Measurements from ENCODE around the gene TACC3. TPM values are rescaled to one million over a fixed set of nuclear protein-coding genes. Genes with fewer than 3 reads are reported as not detected.
A peak's percentile ranks its signal among the peaks of the same experiment; 100 is the strongest.

The TACC3 gene
- total and polyA plus RNA-seq, 3 experiments from 2014 or later = 45.5 to 129 (median 124) TPM

- no peak for DNase-seq
- Histone ChIP-seq H3K9me3 (ENCODE audit: low read length) (no peaks in the 10 kb centered on the region), H3K27me3 (ENCODE audit: insufficient read depth, low read length, poor library complexity, severe bottlenecking) (no peaks in the 10 kb centered on the region), H3K4me1 (ENCODE audit: insufficient read depth, low read length) (no peaks in the 10 kb centered on the region), H3K36me3 (ENCODE audit: insufficient read depth, low read length) (no peaks in the 10 kb centered on the region), H3K27ac (ENCODE audit: low read depth, low read length) (no peak overlapping the region), H3K4me3 (ENCODE audit: low read length) (no peak overlapping the region)
- no peaks in the 10 kb centered on the region for H3K9me3 Mint-ChIP-seq
- H3K4me3 Mint-ChIP-seq = no peak overlapping the region
- CTCF ChIA-PET = interaction anchor here (2.2 kb wide), 1 partner anchor 139 kb away, joined by 11 read pairs; no protein-coding TSS in a partner anchor
- peaks cover 4 to 10% of the 10 kb centered on the region in 2 donors for H3K27me3 Mint-ChIP-seq
- H3K27ac Mint-ChIP-seq = no peak overlapping the region
- POLR2A ChIA-PET = no interaction called here
- peaks cover 0 to 3% (median 0%) of the 10 kb centered on the region in 3 donors for H3K4me1 Mint-ChIP-seq
- H3K36me3 Mint-ChIP-seq = no peaks in the 10 kb centered on the region
Observed at GRCh38 chr4:1760521-1761071, 39.3 kb downstream of the TACC3 start.

GRCh38 chr4:1761130-1761689, 39.9 kb downstream of the TACC3 start:
- peaks cover 4 to 11% of the 10 kb centered on the region in 2 donors for H3K27me3 Mint-ChIP-seq
- ChIA-PET POLR2A (no interaction called here), CTCF (interaction anchor here (2.2 kb wide), 1 partner anchor 138 kb away, joined by 11 read pairs; no protein-coding TSS in a partner anchor)
- H3K4me1 Mint-ChIP-seq = peaks cover 0 to 4% (median 0%) of the 10 kb centered on the region in 3 donors
- H3K4me3 Mint-ChIP-seq = no peak overlapping the region
- no peak overlapping the region for H3K27ac Mint-ChIP-seq
- H3K36me3 Mint-ChIP-seq = no peaks in the 10 kb centered on the region
- Histone ChIP-seq H3K4me1 (ENCODE audit: insufficient read depth, low read length) (no peaks in the 10 kb centered on the region), H3K27ac (ENCODE audit: low read depth, low read length) (no peak overlapping the region), H3K9me3 (ENCODE audit: low read length) (no peaks in the 10 kb centered on the region), H3K36me3 (ENCODE audit: insufficient read depth, low read length) (no peaks in the 10 kb centered on the region), H3K4me3 (ENCODE audit: low read length) (no peak overlapping the region), H3K27me3 (ENCODE audit: insufficient read depth, low read length, poor library complexity, severe bottlenecking) (no peaks in the 10 kb centered on the region)
- H3K9me3 Mint-ChIP-seq = no peaks in the 10 kb centered on the region
- no peak for DNase-seq

- Mint-ChIP-seq H3K27ac (no peak overlapping the region), H3K9me3 (no peaks in the 10 kb centered on the region), H3K4me1 (peaks cover 0 to 4% (median 0%) of the 10 kb centered on the region in 3 donors), H3K36me3 (no peaks in the 10 kb centered on the region), H3K27me3 (peaks cover 4 to 11% of the 10 kb centered on the region in 2 donors), H3K4me3 (no peak overlapping the region)
- H3K27me3 ChIP-seq (ENCODE audit: insufficient read depth, low read length, poor library complexity, severe bottlenecking) = no peaks in the 10 kb centered on the region
- CTCF ChIA-PET = no interaction called here
- H3K9me3 ChIP-seq (ENCODE audit: low read length) = no peaks in the 10 kb centered on the region
- H3K4me1 ChIP-seq (ENCODE audit: insufficient read depth, low read length) = no peaks in the 10 kb centered on the region
- H3K36me3 ChIP-seq (ENCODE audit: insufficient read depth, low read length) = no peaks in the 10 kb centered on the region
- no peak overlapping the region for H3K4me3 ChIP-seq (ENCODE audit: low read length)
- POLR2A ChIA-PET = no interaction called here
- no peak for DNase-seq
- no peak overlapping the region for H3K27ac ChIP-seq (ENCODE audit: low read depth, low read length)
Observed at GRCh38 chr4:1762264-1763010, 41.1 kb downstream of the TACC3 start.

DNA sequence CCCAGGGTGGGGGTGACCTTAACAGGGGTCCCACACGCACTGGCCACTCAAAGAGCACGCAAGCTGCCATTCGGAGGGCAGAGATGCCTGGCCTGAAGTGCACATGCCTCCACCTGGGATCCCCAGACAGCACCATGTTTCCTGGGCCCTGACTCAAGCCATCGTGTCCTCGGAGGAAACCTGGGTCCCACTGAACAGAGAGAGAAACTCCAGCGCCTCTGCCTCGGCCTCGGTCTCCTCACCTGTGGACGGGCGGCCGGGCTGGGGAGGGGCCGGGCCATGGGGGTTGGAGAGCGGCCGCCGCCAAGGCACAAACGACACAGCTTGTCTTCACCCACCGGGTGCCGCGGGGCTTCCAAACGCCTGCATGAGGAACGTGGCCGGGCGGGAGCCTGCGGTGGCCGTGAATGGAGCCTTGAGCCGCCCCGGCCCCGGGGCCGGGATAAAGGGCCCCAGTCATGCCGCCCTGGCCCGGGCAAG, 41.8 kb downstream of the TACC3 start:
- Histone ChIP-seq H3K27ac (ENCODE audit: low read depth, low read length) (no peak overlapping the region), H3K9me3 (ENCODE audit: low read length) (no peaks in the 10 kb centered on the region), H3K27me3 (ENCODE audit: insufficient read depth, low read length, poor library complexity, severe bottlenecking) (no peaks in the 10 kb centered on the region), H3K4me3 (ENCODE audit: low read length) (no peak overlapping the region), H3K4me1 (ENCODE audit: insufficient read depth, low read length) (no peaks in the 10 kb centered on the region), H3K36me3 (ENCODE audit: insufficient read depth, low read length) (no peaks in the 10 kb centered on the region)
- DNase-seq = no peak
- Mint-ChIP-seq H3K27me3 (peaks cover 4 to 13% of the 10 kb centered on the region in 2 donors), H3K4me1 (peaks cover 0 to 7% (median 0%) of the 10 kb centered on the region in 3 donors), H3K27ac (no peak overlapping the region), H3K9me3 (no peaks in the 10 kb centered on the region), H3K4me3 (no peak overlapping the region), H3K36me3 (no peaks in the 10 kb centered on the region)
- CTCF ChIA-PET = no interaction called here
- POLR2A ChIA-PET = no interaction called here

DNA sequence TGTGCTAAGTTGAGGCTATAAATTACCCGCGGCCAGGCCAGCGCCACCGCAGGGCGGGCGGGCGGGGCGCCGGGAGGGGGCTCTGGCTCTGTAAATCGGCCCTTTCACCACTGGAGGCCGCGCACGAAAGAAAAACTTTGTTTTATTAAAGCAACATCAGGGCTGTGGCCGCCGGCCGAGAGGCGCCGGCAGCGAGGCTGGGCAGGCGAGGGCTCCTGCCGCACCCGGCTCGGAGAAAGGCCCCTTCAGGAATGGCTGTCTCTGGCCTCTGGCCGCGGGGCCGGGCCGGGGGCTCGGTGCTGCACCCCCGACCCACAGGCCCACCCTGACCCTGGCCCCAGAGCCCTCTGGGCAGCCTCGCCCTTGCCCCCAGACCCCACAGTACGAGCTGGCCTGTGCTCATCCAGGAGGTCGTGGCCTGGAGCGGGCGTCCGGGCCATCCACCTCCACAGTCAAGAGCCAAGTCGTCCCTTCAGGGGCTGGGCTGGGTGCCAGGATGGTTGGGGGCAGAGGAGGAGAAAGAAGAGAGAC, 42.3 kb downstream of the TACC3 start:
- no peaks in the 10 kb centered on the region for H3K36me3 ChIP-seq (ENCODE audit: insufficient read depth, low read length)
- DNase-seq = no peak
- POLR2A ChIA-PET = no interaction called here
- no peaks in the 10 kb centered on the region for H3K4me1 ChIP-seq (ENCODE audit: insufficient read depth, low read length)
- H3K4me3 ChIP-seq (ENCODE audit: low read length) = no peak overlapping the region
- no peaks in the 10 kb centered on the region for H3K36me3 Mint-ChIP-seq
- H3K9me3 Mint-ChIP-seq = no peaks in the 10 kb centered on the region
- no peaks in the 10 kb centered on the region for H3K27me3 ChIP-seq (ENCODE audit: insufficient read depth, low read length, poor library complexity, severe bottlenecking)
- peaks cover 4 to 18% of the 10 kb centered on the region in 2 donors for H3K27me3 Mint-ChIP-seq
- no peaks in the 10 kb centered on the region for H3K9me3 ChIP-seq (ENCODE audit: low read length)
- H3K4me1 Mint-ChIP-seq = peaks cover 0 to 11% (median 2%) of the 10 kb centered on the region in 3 donors
- H3K4me3 Mint-ChIP-seq = no peak overlapping the region
- CTCF ChIA-PET = no interaction called here
- H3K27ac ChIP-seq (ENCODE audit: low read depth, low read length) = no peak overlapping the region
- no peak overlapping the region for H3K27ac Mint-ChIP-seq

GRCh38 chr4:1764670-1765069, 43.3 kb downstream of the TACC3 start:
- H3K27ac ChIP-seq (ENCODE audit: low read depth, low read length) = no peak overlapping the region
- H3K9me3 ChIP-seq (ENCODE audit: low read length) = no peaks in the 10 kb centered on the region
- Mint-ChIP-seq H3K9me3 (no peaks in the 10 kb centered on the region), H3K27me3 (peaks cover 4 to 20% of the 10 kb centered on the region in 2 donors), H3K4me3 (no peak overlapping the region), H3K36me3 (no peaks in the 10 kb centered on the region), H3K4me1 (peaks cover 0 to 11% (median 2%) of the 10 kb centered on the region in 3 donors), H3K27ac (no peak overlapping the region)
- CTCF ChIA-PET = no interaction called here
- no peaks in the 10 kb centered on the region for H3K4me1 ChIP-seq (ENCODE audit: insufficient read depth, low read length)
- POLR2A ChIA-PET = no interaction called here
- H3K27me3 ChIP-seq (ENCODE audit: insufficient read depth, low read length, poor library complexity, severe bottlenecking) = no peaks in the 10 kb centered on the region
- no peak for DNase-seq
- H3K4me3 ChIP-seq (ENCODE audit: low read length) = no peak overlapping the region
- no peaks in the 10 kb centered on the region for H3K36me3 ChIP-seq (ENCODE audit: insufficient read depth, low read length)

- H3K4me3 ChIP-seq (ENCODE audit: low read length) = no peak overlapping the region
- Mint-ChIP-seq H3K4me1 (peaks cover 0 to 11% (median 2%) of the 10 kb centered on the region in 3 donors), H3K36me3 (no peaks in the 10 kb centered on the region), H3K27me3 (peaks cover 4 to 20% of the 10 kb centered on the region in 2 donors), H3K27ac (no peak overlapping the region), H3K4me3 (peak overlapping the region in 2 of 7 donors; percentile 36 to 56), H3K9me3 (no peaks in the 10 kb centered on the region)
- POLR2A ChIA-PET = no interaction called here
- no peaks in the 10 kb centered on the region for H3K36me3 ChIP-seq (ENCODE audit: insufficient read depth, low read length)
- no peaks in the 10 kb centered on the region for H3K27me3 ChIP-seq (ENCODE audit: insufficient read depth, low read length, poor library complexity, severe bottlenecking)
- DNase-seq = no peak
- H3K9me3 ChIP-seq (ENCODE audit: low read length) = no peaks in the 10 kb centered on the region
- H3K27ac ChIP-seq (ENCODE audit: low read depth, low read length) = no peak overlapping the region
- CTCF ChIA-PET = no interaction called here
- H3K4me1 ChIP-seq (ENCODE audit: insufficient read depth, low read length) = no peaks in the 10 kb centered on the region
Observed at GRCh38 chr4:1765409-1766072, 44.2 kb downstream of the TACC3 start.

Data from CD8-positive, alpha-beta memory T cell (primary cell).